ENCODE results near the gene UNC13D. TPM values are rescaled to one million over a fixed set of nuclear protein-coding genes. Genes with fewer than 3 reads are reported as not detected.
"Not testable (repeated sequence)": the region's sequence is repeated elsewhere in the genome, so short reads cannot be mapped to it uniquely, and the experiment has no call there.

Gene UNC13D
- total and polyA plus RNA-seq, 5 experiments from 2014 or later = 50.3 to 153 (median 78.0) TPM

GRCh38 chr17:75873587-75874322 lies 29.6 kb upstream of the UNC13D start:
- no peak for DNase-seq
- Mint-ChIP-seq H3K4me1 (peaks cover 19 to 52% (median 47%) of the 10 kb centered on the region in 4 donors), H3K9me3 (no peaks in the 10 kb centered on the region), H3K4me3 (peak overlapping the region in 4 of 10 donors; percentile 23 to 30 (median 26)), H3K36me3 (no peaks in the 10 kb centered on the region), H3K27ac (peak overlapping the region; percentile 69 to 97 (median 87)), H3K27me3 (no peaks in the 10 kb centered on the region)
- POLR2A ChIA-PET = interaction anchor here (0.9 to 14.9 kb wide), 6 partner anchors 15 to 120 kb away, joined by 3 to 288 read pairs (median 7); partner anchors contain the start of genes GALK1, TRIM65, UNC13D and UNK
- ATAC-seq = no peak

DNA sequence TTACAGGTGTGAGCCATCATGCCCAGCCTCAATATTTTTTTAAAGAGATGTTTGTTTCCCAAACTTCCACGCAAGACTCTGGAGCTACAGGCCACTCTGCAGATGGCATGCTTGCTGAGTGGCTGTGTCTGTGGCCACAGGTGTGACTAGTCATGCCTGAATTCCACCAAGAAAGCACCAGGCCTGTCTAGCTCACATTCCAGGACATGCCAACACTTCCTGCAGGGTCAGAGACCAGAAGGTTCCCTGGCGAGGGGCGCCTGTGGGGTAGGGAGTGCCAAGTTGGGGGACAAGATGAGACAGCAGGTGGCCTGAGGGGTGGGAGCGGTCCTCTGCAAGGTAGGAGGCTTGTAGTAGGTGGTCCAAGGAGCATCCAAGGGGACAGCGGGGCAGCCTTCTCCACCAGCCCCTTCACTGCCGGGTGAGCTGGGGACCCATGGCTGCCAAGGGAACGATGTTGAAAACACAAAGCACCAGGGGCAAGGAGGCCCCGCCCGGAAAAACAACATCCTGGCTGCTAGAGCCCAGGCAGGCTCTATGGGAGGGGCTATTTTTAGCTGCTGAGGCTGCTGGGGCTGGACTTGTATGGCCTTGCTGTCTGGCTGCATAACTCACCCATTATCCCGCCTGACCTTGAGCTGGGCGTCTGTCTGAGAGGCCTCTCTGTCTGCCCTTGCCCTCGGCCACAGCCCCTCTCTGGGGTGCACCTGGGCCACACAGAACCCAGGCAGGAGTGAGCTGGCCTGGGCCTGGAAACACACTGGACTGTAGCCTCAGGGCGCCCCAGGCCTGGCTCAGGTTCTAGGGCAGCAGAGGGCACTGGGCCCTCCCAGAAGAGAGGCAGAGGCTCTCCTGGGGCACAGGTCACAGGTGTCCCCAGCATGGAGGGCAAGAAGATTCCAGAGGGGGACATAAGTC lies 28.5 kb upstream of the UNC13D start:
- POLR2A ChIA-PET = interaction anchor here (0.9 to 14.9 kb wide), 7 partner anchors 10 to 119 kb away, joined by 3 to 288 read pairs (median 6); partner anchors contain the start of genes GALK1, MRPL38, TRIM65 and UNC13D
- H3K36me3 Mint-ChIP-seq = no peaks in the 10 kb centered on the region
- peak overlapping the region in 6 of 10 donors; percentile 7 to 62 (median 43) for H3K4me3 Mint-ChIP-seq
- ATAC-seq (peak; percentile 45 to 59), DNase-seq (peak in 9 of 10 donors; percentile 23 to 83 (median 63))
- H3K4me1 Mint-ChIP-seq = peaks cover 18 to 48% (median 44%) of the 10 kb centered on the region in 4 donors
- H3K27me3 Mint-ChIP-seq = no peaks in the 10 kb centered on the region
- no peaks in the 10 kb centered on the region for H3K9me3 Mint-ChIP-seq
- H3K27ac Mint-ChIP-seq = peak overlapping the region; percentile 31 to 97 (median 88)

GRCh38 chr17:75870228-75870627 lies 26.0 kb upstream of the UNC13D start:
- POLR2A ChIA-PET = interaction anchor here (1.5 kb wide), 1 partner anchor 8 kb away, joined by 4 read pairs; the partner anchor contains the start of gene TRIM47
- peaks cover 2 to 33% (median 26%) of the 10 kb centered on the region in 4 donors for H3K4me1 Mint-ChIP-seq

GRCh38 chr17:75869282-75870141 lies 25.3 kb upstream of the UNC13D start:
- POLR2A ChIA-PET = interaction anchor here (0.6 to 1.5 kb wide), 3 partner anchors 9 to 950 kb away, joined by 3 to 4 read pairs (median 3); partner anchors contain the start of gene TRIM47
- peak overlapping the region in 3 of 10 donors; percentile 7 to 64 (median 52) for H3K27ac Mint-ChIP-seq
- H3K9me3 Mint-ChIP-seq = no peaks in the 10 kb centered on the region
- DNase-seq (no peak), ATAC-seq (no peak)
- H3K36me3 Mint-ChIP-seq = no peaks in the 10 kb centered on the region
- H3K4me3 Mint-ChIP-seq = no peak overlapping the region
- no peaks in the 10 kb centered on the region for H3K27me3 Mint-ChIP-seq
- peaks cover 2 to 36% (median 29%) of the 10 kb centered on the region in 4 donors for H3K4me1 Mint-ChIP-seq

More at GRCh38 chr17:75870228-75870627, 26.0 kb upstream of the UNC13D start:
- not testable (repeated sequence) for H3K36me3 Mint-ChIP-seq, DNase-seq, ATAC-seq, H3K27me3 Mint-ChIP-seq, H3K9me3 Mint-ChIP-seq, H3K4me3 Mint-ChIP-seq
- H3K27ac Mint-ChIP-seq = peak overlapping the region in 5 of 10 donors; percentile 7 to 52 (median 15)

- ATAC-seq, H3K36me3 Mint-ChIP-seq, DNase-seq, H3K27me3 Mint-ChIP-seq, H3K4me3 Mint-ChIP-seq, H3K9me3 Mint-ChIP-seq: not testable (repeated sequence)
- POLR2A ChIA-PET = interaction anchor here (0.6 to 1.5 kb wide), 5 partner anchors 7 to 203 kb away, joined by 3 to 4 read pairs (median 3); partner anchors contain the start of gene TRIM47
- H3K4me1 Mint-ChIP-seq = peaks cover 6 to 36% (median 33%) of the 10 kb centered on the region in 4 donors
- peak overlapping the region in 2 of 10 donors; percentile 53 to 64 for H3K27ac Mint-ChIP-seq
Observed at GRCh38 chr17:75868730-75869281, 24.6 kb upstream of the UNC13D start.

GRCh38 chr17:75865404-75866188 lies 21.4 kb upstream of the UNC13D start:
- ATAC-seq, H3K9me3 Mint-ChIP-seq, DNase-seq, H3K27me3 Mint-ChIP-seq, H3K36me3 Mint-ChIP-seq: not testable (repeated sequence)
- Mint-ChIP-seq H3K27ac (peak overlapping the region in 6 of 10 donors; percentile 25 to 90 (median 72)), H3K4me3 (peak overlapping the region in 1 of 10 donors; percentile 26), H3K4me1 (peaks cover 9 to 30% (median 22%) of the 10 kb centered on the region in 4 donors)
- POLR2A ChIA-PET = interaction anchor here (0.6 to 14.7 kb wide), 3 partner anchors 10 to 63 kb away, joined by 3 to 288 read pairs (median 4); partner anchors contain the start of genes TRIM47 and WBP2

DNA sequence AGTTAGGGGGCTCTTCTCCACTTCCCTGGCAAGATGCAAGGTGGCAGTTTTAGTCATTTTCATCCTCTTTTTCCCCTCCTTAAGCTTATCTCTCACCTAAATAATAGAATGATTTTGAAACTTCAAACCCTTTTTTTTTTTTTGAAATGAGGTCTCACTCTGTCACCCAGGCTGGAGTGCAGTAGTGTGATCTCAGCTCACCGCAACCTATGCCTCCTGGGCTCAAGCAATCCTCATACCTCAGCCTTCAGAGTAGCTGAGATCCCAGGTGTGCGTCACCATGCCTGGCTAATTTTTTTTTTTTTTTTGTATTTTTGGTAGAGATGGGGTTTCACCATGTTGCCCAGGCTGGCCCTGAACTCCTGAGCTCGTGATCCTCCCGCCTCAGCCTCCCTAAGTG lies 20.7 kb upstream of the UNC13D start:
- H3K4me1 Mint-ChIP-seq = peaks cover 9 to 30% (median 22%) of the 10 kb centered on the region in 4 donors
- H3K4me3 Mint-ChIP-seq = peak overlapping the region in 4 of 10 donors; percentile 14 to 50 (median 45)
- POLR2A ChIA-PET = interaction anchor here (0.8 to 14.7 kb wide), 4 partner anchors 9 to 114 kb away, joined by 4 to 288 read pairs (median 11); partner anchors contain the start of genes ACOX1, TEN1, TRIM47 and WBP2
- DNase-seq, H3K9me3 Mint-ChIP-seq, H3K27me3 Mint-ChIP-seq, H3K36me3 Mint-ChIP-seq: not testable (repeated sequence)
- ATAC-seq = peak; percentile 39 to 41
- H3K27ac Mint-ChIP-seq = peak overlapping the region in 8 of 10 donors; percentile 35 to 90 (median 64)

DNA sequence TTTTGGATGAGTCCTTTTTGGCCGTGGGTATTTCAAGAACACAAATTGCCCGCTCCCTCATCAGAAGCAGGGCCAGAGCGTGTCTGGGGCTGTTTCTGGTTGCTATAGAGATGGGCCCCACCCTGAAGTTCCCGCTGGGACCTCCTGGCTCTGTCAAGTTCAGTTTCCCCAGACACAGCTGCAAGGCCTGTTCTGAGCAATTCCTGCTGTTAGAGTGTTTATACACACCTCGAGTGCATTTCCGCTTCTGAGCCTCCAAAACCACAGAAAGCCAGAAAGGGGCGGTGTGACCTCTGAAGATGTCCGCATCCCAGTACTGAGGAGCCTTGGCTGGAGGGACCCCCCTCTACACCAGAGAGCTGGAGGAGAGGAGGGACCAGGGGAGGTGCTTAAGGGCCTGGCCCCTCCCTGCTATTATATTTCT lies 20.3 kb upstream of the UNC13D start:
- peaks cover 9 to 30% (median 23%) of the 10 kb centered on the region in 4 donors for H3K4me1 Mint-ChIP-seq
- H3K9me3 Mint-ChIP-seq = no peaks in the 10 kb centered on the region
- no peaks in the 10 kb centered on the region for H3K36me3 Mint-ChIP-seq
- no peaks in the 10 kb centered on the region for H3K27me3 Mint-ChIP-seq
- ATAC-seq = peak; percentile 70 to 79
- DNase-seq = peak in 3 of 10 donors; percentile 26 to 41 (median 37)
- peak overlapping the region in 7 of 10 donors; percentile 14 to 50 (median 36) for H3K4me3 Mint-ChIP-seq
- H3K27ac Mint-ChIP-seq = peak overlapping the region; percentile 47 to 90 (median 72)
- POLR2A ChIA-PET = interaction anchor here (0.7 to 14.7 kb wide), 5 partner anchors 9 to 114 kb away, joined by 4 to 288 read pairs (median 8); partner anchors contain the start of genes ACOX1, TEN1, TRIM47 and WBP2

DNA sequence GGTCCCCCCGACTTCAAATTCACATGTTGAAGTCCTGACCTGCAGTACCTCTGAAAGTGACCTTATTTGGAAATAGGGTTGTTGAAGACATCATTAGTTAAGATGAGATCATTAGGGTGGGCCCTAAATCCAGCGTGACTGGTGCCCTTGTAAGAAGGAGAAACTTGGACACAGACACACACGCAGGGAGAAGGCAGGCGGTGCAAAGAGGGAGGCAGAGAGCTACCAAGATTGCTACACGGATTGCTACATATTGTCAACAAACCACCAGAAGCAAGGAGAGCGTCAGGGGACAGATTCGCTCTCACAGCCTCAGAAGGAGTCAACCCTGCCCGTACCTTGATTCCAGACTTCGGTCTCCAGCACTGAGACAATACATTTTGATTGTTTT lies 17.7 kb upstream of the UNC13D start:
- Mint-ChIP-seq H3K36me3 (no peaks in the 10 kb centered on the region), H3K9me3 (no peaks in the 10 kb centered on the region), H3K4me3 (no peak overlapping the region), H3K4me1 (peaks cover 9 to 43% (median 30%) of the 10 kb centered on the region in 4 donors), H3K27ac (no peak overlapping the region), H3K27me3 (no peaks in the 10 kb centered on the region)
- ATAC-seq (no peak), DNase-seq (no peak)
- POLR2A ChIA-PET = interaction anchor here (0.6 to 14.7 kb wide), 6 partner anchors 14 to 108 kb away, joined by 3 to 288 read pairs (median 4); partner anchors contain the start of genes GALK1, TRIM47, UNC13D and UNK

GRCh38 chr17:75859358-75859757 lies 15.2 kb upstream of the UNC13D start:
- H3K36me3 Mint-ChIP-seq, DNase-seq, H3K4me3 Mint-ChIP-seq, H3K27me3 Mint-ChIP-seq, H3K9me3 Mint-ChIP-seq, ATAC-seq: not testable (repeated sequence)
- Mint-ChIP-seq H3K27ac (peak overlapping the region in 1 of 10 donors; percentile 8), H3K4me1 (peaks cover 10 to 39% (median 24%) of the 10 kb centered on the region in 4 donors)
- POLR2A ChIA-PET = interaction anchor here (0.6 to 14.7 kb wide), 5 partner anchors 15 to 147 kb away, joined by 3 to 288 read pairs (median 17); partner anchors contain the start of genes TRIM47, TRIM65 and UNC13D
